ENCODE results near the gene TMEM243. TPM values are rescaled to one million over a fixed set of nuclear protein-coding genes. Genes with fewer than 3 reads are reported as not detected.
A peak's percentile ranks its signal among the peaks of the same experiment; 100 is the strongest.

The TMEM243 gene
- total RNA-seq, 2 donors from 2014 or later, result 41.4 to 85.5 TPM

- Mint-ChIP-seq H3K36me3 (peaks cover 11 to 45% of the 10 kb centered on the region in 2 donors), H3K27ac (peak overlapping the region; percentile 38 to 87), H3K9me3 (no peaks in the 10 kb centered on the region)
- DNase-seq (ENCODE audit: low spot score in 2 of 2) (no peak), ATAC-seq (no peak)
Measured at GRCh38 chr7:87192784-87193487, 26.6 kb downstream of the TMEM243 start.

- H3K27ac Mint-ChIP-seq, result peak overlapping the region in 1 of 2 donors; percentile 7
- no peaks in the 10 kb centered on the region for H3K9me3 Mint-ChIP-seq
- DNase-seq (ENCODE audit: low spot score in 2 of 2) (no peak), ATAC-seq (peak; percentile 23 to 49)
- peaks cover 14 to 37% of the 10 kb centered on the region in 2 donors for H3K36me3 Mint-ChIP-seq
Measured at GRCh38 chr7:87190783-87191182, 28.7 kb downstream of the TMEM243 start.

GRCh38 chr7:87188930-87189329, 30.6 kb downstream of the TMEM243 start:
- ATAC-seq (no peak), DNase-seq (ENCODE audit: low spot score in 2 of 2) (no peak)
- Mint-ChIP-seq H3K9me3 (no peaks in the 10 kb centered on the region), H3K36me3 (peaks cover 22 to 54% of the 10 kb centered on the region in 2 donors), H3K27ac (peak overlapping the region; percentile 22 to 51)

- Mint-ChIP-seq H3K27ac (no peak overlapping the region), H3K9me3 (no peaks in the 10 kb centered on the region), H3K36me3 (peaks cover 22 to 64% of the 10 kb centered on the region in 2 donors)
- ATAC-seq, result no peak
- no peak for DNase-seq (ENCODE audit: low spot score in 2 of 2)
Measured at GRCh38 chr7:87187120-87187519, 32.4 kb downstream of the TMEM243 start.

GRCh38 chr7:87179180-87179579, 40.4 kb downstream of the TMEM243 start:
- no peak for ATAC-seq
- Mint-ChIP-seq H3K9me3 (no peaks in the 10 kb centered on the region), H3K27ac (no peak overlapping the region), H3K36me3 (peaks cover 9 to 41% of the 10 kb centered on the region in 2 donors)
- DNase-seq (ENCODE audit: low spot score in 2 of 2), result no peak

- no peak for DNase-seq (ENCODE audit: low spot score in 2 of 2)
- no peak for ATAC-seq
- H3K36me3 Mint-ChIP-seq, result peaks cover 11 to 38% of the 10 kb centered on the region in 2 donors
- H3K27ac Mint-ChIP-seq, result no peak overlapping the region
- no peaks in the 10 kb centered on the region for H3K9me3 Mint-ChIP-seq
Measured at GRCh38 chr7:87178320-87178719, 41.2 kb downstream of the TMEM243 start.

- no peak for ATAC-seq
- H3K36me3 Mint-ChIP-seq, result peaks cover 31 to 38% of the 10 kb centered on the region in 2 donors
- no peak for DNase-seq (ENCODE audit: low spot score in 2 of 2)
- no peak overlapping the region for H3K27ac Mint-ChIP-seq
- no peaks in the 10 kb centered on the region for H3K9me3 Mint-ChIP-seq
Measured at GRCh38 chr7:87173471-87173870, 46.1 kb downstream of the TMEM243 start.

- peaks cover 42 to 46% of the 10 kb centered on the region in 2 donors for H3K36me3 Mint-ChIP-seq
- no peaks in the 10 kb centered on the region for H3K9me3 Mint-ChIP-seq
- ATAC-seq (no peak), DNase-seq (ENCODE audit: low spot score in 2 of 2) (no peak)
- H3K27ac Mint-ChIP-seq, result no peak overlapping the region
Measured at GRCh38 chr7:87171282-87171934, 48.1 kb downstream of the TMEM243 start.

GRCh38 chr7:87170828-87171227, 48.7 kb downstream of the TMEM243 start:
- H3K36me3 Mint-ChIP-seq, result peaks cover 41 to 45% of the 10 kb centered on the region in 2 donors
- no peak for ATAC-seq
- H3K9me3 Mint-ChIP-seq, result no peaks in the 10 kb centered on the region
- no peak for DNase-seq (ENCODE audit: low spot score in 2 of 2)
- H3K27ac Mint-ChIP-seq, result peak overlapping the region in 1 of 2 donors; percentile 31

- ATAC-seq (no peak), DNase-seq (ENCODE audit: low spot score in 2 of 2) (no peak)
- Mint-ChIP-seq H3K36me3 (peaks cover 28 to 31% of the 10 kb centered on the region in 2 donors), H3K9me3 (no peaks in the 10 kb centered on the region), H3K27ac (no peak overlapping the region)
Measured at GRCh38 chr7:87164433-87164832, 55.1 kb downstream of the TMEM243 start.

GRCh38 chr7:87159538-87159937, 60.0 kb downstream of the TMEM243 start:
- Mint-ChIP-seq H3K36me3 (peaks cover 4 to 15% of the 10 kb centered on the region in 2 donors), H3K9me3 (no peaks in the 10 kb centered on the region), H3K27ac (no peak overlapping the region)
- no peak for DNase-seq (ENCODE audit: low spot score in 2 of 2)
- ATAC-seq, result no peak

- H3K36me3 Mint-ChIP-seq, result peaks cover 16 to 28% of the 10 kb centered on the region in 2 donors
Measured at GRCh38 chr7:87156709-87157108, 62.8 kb downstream of the TMEM243 start.

GRCh38 chr7:87155788-87156187, 63.7 kb downstream of the TMEM243 start:
- Mint-ChIP-seq H3K36me3 (peaks cover 19 to 28% of the 10 kb centered on the region in 2 donors), H3K9me3 (no peaks in the 10 kb centered on the region), H3K27ac (no peak overlapping the region)
- DNase-seq (ENCODE audit: low spot score in 2 of 2), result no peak
- no peak for ATAC-seq

More at GRCh38 chr7:87156709-87157108, 62.8 kb downstream of the TMEM243 start:
- Mint-ChIP-seq H3K27ac (no peak overlapping the region), H3K9me3 (no peaks in the 10 kb centered on the region)
- no peak for ATAC-seq
- no peak for DNase-seq (ENCODE audit: low spot score in 2 of 2)

GRCh38 chr7:87154569-87154968, 65.0 kb downstream of the TMEM243 start:
- no peaks in the 10 kb centered on the region for H3K9me3 Mint-ChIP-seq
- H3K36me3 Mint-ChIP-seq, result peaks cover 19 to 28% of the 10 kb centered on the region in 2 donors
- H3K27ac Mint-ChIP-seq, result peak overlapping the region in 1 of 2 donors; percentile 15
- ATAC-seq, result no peak
- DNase-seq (ENCODE audit: low spot score in 2 of 2), result no peak

GRCh38 chr7:87154166-87154565, 65.4 kb downstream of the TMEM243 start:
- DNase-seq (ENCODE audit: low spot score in 2 of 2) (no peak), ATAC-seq (no peak)
- Mint-ChIP-seq H3K27ac (no peak overlapping the region), H3K9me3 (no peaks in the 10 kb centered on the region), H3K36me3 (peaks cover 19 to 28% of the 10 kb centered on the region in 2 donors)

- H3K27ac Mint-ChIP-seq, result peak overlapping the region; percentile 97 to 98
- peaks cover 19 to 28% of the 10 kb centered on the region in 2 donors for H3K36me3 Mint-ChIP-seq
- ATAC-seq (peak; percentile 35 to 54), DNase-seq (ENCODE audit: low spot score in 2 of 2) (peak; percentile 30 to 63)
- no peaks in the 10 kb centered on the region for H3K9me3 Mint-ChIP-seq
Measured at GRCh38 chr7:87152897-87153641, 66.5 kb downstream of the TMEM243 start.

Measured in activated naive CD4-positive, alpha-beta T cell treated with anti-CD3 and anti-CD28 coated beads, Interleukin-2, amount 50 U/mL, for 72 hours (primary cell).